Vagina (tissue), 2 donors: ENCODE results near the gene HSPA2. TPM values are rescaled to one million over a fixed set of nuclear protein-coding genes. Genes with fewer than 3 reads are reported as not detected.

Source experiments
- DNase-seq, 2 donors: peaks; one replicate each; pipeline ENCODE4 v3.0.0-alpha.2; 2017; ENCODE audit errors: extremely low spot score in 2 of 2
- H3K27ac ChIP-seq: fragments of 200-600 bp; sonication (generic); one replicate; pipeline ENCODE4 v1.5.1; 2019
- H3K27me3 ChIP-seq: fragments of 200-600 bp; sonication (generic); one replicate; pipeline ENCODE4 v1.5.1; 2019
- H3K36me3 ChIP-seq, 2 donors: fragments of 200-600 bp; sonication (generic); one replicate each; pipeline ENCODE4 v1.5.1; 2017 to 2019
- H3K4me1 ChIP-seq: fragments of 200-600 bp; sonication (generic); one replicate; pipeline ENCODE4 v1.5.1; 2019
- H3K4me3 ChIP-seq, 2 donors: fragments of 200-600 bp; sonication (generic); 1 replicate in 1 of 2; 2 replicates in 1 of 2; pipeline ENCODE4 v1.5.1; 2016 to 2019
- H3K9me3 ChIP-seq: fragments of 200-600 bp; sonication (generic); one replicate; pipeline ENCODE4 v1.5.1; 2019
- CTCF ChIP-seq, 3 experiments: fragments of 450-650 bp in 2 of 3; fragments of 200-600 bp in 1 of 3; sonication (generic) in 1 of 3; IDR thresholded peaks; one replicate each; pipeline ENCODE4 v1.5.1; 2017 to 2019; ENCODE audit warnings: antibody characterized with exemption in 3 of 3, mild to moderate bottlenecking in 2 of 3, moderate library complexity in 2 of 3
- POLR2A ChIP-seq, 2 donors: fragments of 450-650 bp; IDR thresholded peaks; one replicate each; pipeline ENCODE4 v1.6.1; 2017; ENCODE audit warnings: antibody characterized with exemption in 2 of 2, mild to moderate bottlenecking in 2 of 2, moderate library complexity in 2 of 2
- POLR2AphosphoS5 ChIP-seq, 2 donors: sonication (generic); formaldehyde crosslinking; IDR thresholded peaks; one replicate each; pipeline ENCODE4 v1.9.0; 2017; ENCODE audit warnings: antibody characterized with exemption in 2 of 2, mild to moderate bottlenecking in 2 of 2, low read depth in 1 of 2; ENCODE audit not compliant: insufficient read depth in 1 of 2
- intact Hi-C: fragments of 100-400 bp; cut with DNase I; formaldehyde crosslinking; loops from one replicate; pipeline ENCODE4 v1.15.1; 2023
- total RNA-seq: library from RNA; depleted of rRNA; stranded (reverse); fragments of >200 nt; gene quantifications from one replicate; pipeline ENCODE4 v1.2.3, GENCODE V29; 2016

The HSPA2 gene
- total RNA-seq, 1 donor from 2014 or later = 47.4 TPM

- intact Hi-C loops = no loop called here
- Histone ChIP-seq H3K4me3 (no peak overlapping the region), H3K27me3 (no peaks in the 10 kb centered on the region), H3K27ac (no peak overlapping the region), H3K36me3 (no peaks in the 10 kb centered on the region), H3K4me1 (peaks cover 5% of the 10 kb centered on the region), H3K9me3 (no peaks in the 10 kb centered on the region)
- TF ChIP-seq POLR2AphosphoS5 (IDR thresholded peaks at IDR 0.05; ENCODE audit: insufficient read depth in 1 of 2, low read depth in 1 of 2) (peak in 1 of 2 donors; percentile 28), CTCF (IDR thresholded peaks at IDR 0.05) (no peak)
- peak in 1 of 2 donors; percentile 19 for DNase-seq
Measured at GRCh38 chr14:64574371-64575107, 34.0 kb downstream of the HSPA2 start.

- H3K36me3 ChIP-seq = no peaks in the 10 kb centered on the region
Measured at GRCh38 chr14:64577211-64577610, 36.7 kb downstream of the HSPA2 start.

GRCh38 chr14:64580467-64580866, 39.9 kb downstream of the HSPA2 start:
- H3K27ac ChIP-seq = no peak overlapping the region
- peak in 1 of 2 donors; percentile 2 for DNase-seq
- H3K27me3 ChIP-seq = no peaks in the 10 kb centered on the region
- intact Hi-C loops = loop anchor here (10.0 kb wide), 1 partner anchor 944 kb away; no protein-coding TSS in a partner anchor
- no peak for TF ChIP-seq POLR2AphosphoS5 (IDR thresholded peaks at IDR 0.05; ENCODE audit: insufficient read depth in 1 of 2, low read depth in 1 of 2)
- no peak for TF ChIP-seq CTCF (IDR thresholded peaks at IDR 0.05)
- TF ChIP-seq POLR2A (IDR thresholded peaks at IDR 0.05) = no peak
- H3K9me3 ChIP-seq = no peaks in the 10 kb centered on the region
- H3K4me3 ChIP-seq = no peak overlapping the region
- no peaks in the 10 kb centered on the region for H3K4me1 ChIP-seq
- no peaks in the 10 kb centered on the region for H3K36me3 ChIP-seq

More at GRCh38 chr14:64577211-64577610, 36.7 kb downstream of the HSPA2 start:
- Histone ChIP-seq H3K27ac (no peak overlapping the region), H3K9me3 (no peaks in the 10 kb centered on the region), H3K27me3 (no peaks in the 10 kb centered on the region), H3K4me3 (no peak overlapping the region), H3K4me1 (no peaks in the 10 kb centered on the region)
- intact Hi-C loops = no loop called here
- DNase-seq = peak in 1 of 2 donors; percentile 70
- TF ChIP-seq POLR2AphosphoS5 (IDR thresholded peaks at IDR 0.05; ENCODE audit: insufficient read depth in 1 of 2, low read depth in 1 of 2) (no peak), CTCF (IDR thresholded peaks at IDR 0.05) (no peak), POLR2A (IDR thresholded peaks at IDR 0.05) (no peak)

- Histone ChIP-seq H3K27me3 (no peaks in the 10 kb centered on the region), H3K4me3 (no peak overlapping the region), H3K27ac (no peak overlapping the region), H3K9me3 (no peaks in the 10 kb centered on the region), H3K36me3 (no peaks in the 10 kb centered on the region), H3K4me1 (no peaks in the 10 kb centered on the region)
- no peak for DNase-seq
- no peak for TF ChIP-seq CTCF (IDR thresholded peaks at IDR 0.05)
- TF ChIP-seq POLR2AphosphoS5 (IDR thresholded peaks at IDR 0.05; ENCODE audit: insufficient read depth in 1 of 2, low read depth in 1 of 2) = no peak
- TF ChIP-seq POLR2A (IDR thresholded peaks at IDR 0.05) = no peak
- intact Hi-C loops = loop anchor here (10.0 kb wide), 1 partner anchor 943 kb away; no protein-coding TSS in a partner anchor
Measured at GRCh38 chr14:64581363-64581762, 40.8 kb downstream of the HSPA2 start.

GRCh38 chr14:64581817-64582216, 41.3 kb downstream of the HSPA2 start:
- no peaks in the 10 kb centered on the region for H3K4me1 ChIP-seq
- TF ChIP-seq POLR2A (IDR thresholded peaks at IDR 0.05) (no peak), POLR2AphosphoS5 (IDR thresholded peaks at IDR 0.05; ENCODE audit: insufficient read depth in 1 of 2, low read depth in 1 of 2) (no peak)
- DNase-seq = peak in 1 of 2 donors; percentile 6
- H3K27me3 ChIP-seq = no peaks in the 10 kb centered on the region
- H3K4me3 ChIP-seq = no peak overlapping the region
- intact Hi-C loops = loop anchor here (10.0 kb wide), 1 partner anchor 943 kb away; no protein-coding TSS in a partner anchor
- no peak overlapping the region for H3K27ac ChIP-seq
- no peaks in the 10 kb centered on the region for H3K9me3 ChIP-seq
- no peaks in the 10 kb centered on the region for H3K36me3 ChIP-seq
